ENCODE measurements around the gene ACAT2. TPM values are rescaled to one million over a fixed set of nuclear protein-coding genes. Genes with fewer than 3 reads are reported as not detected.
"Not testable (repeated sequence)": the region's sequence is repeated elsewhere in the genome, so short reads cannot be mapped to it uniquely, and the experiment has no call there.

The ACAT2 gene
- total RNA-seq, 1 experiment from 2014 or later = 156 TPM

GRCh38 chr6:159823953-159824352 lies 62.1 kb downstream of the ACAT2 start:
- Histone ChIP-seq H3K56ac (ENCODE audit: insufficient read length, low read depth, low read length) (no peak overlapping the region), H2BK5ac (ENCODE audit: insufficient read length, low read length) (no peak overlapping the region), H2BK12ac (ENCODE audit: insufficient read length, low read depth, low read length) (no peak overlapping the region), H4K8ac (replicated peaks; ENCODE audit: insufficient read length, low read depth, low read length) (no peak overlapping the region), H3K79me1 (ENCODE audit: insufficient read depth, low read depth, low read length, poor library complexity, severe bottlenecking) (no peaks in the 10 kb centered on the region), H2BK15ac (ENCODE audit: low read depth, low read length) (no peak overlapping the region), H3K23ac (ENCODE audit: insufficient read length, low read depth, low read length) (no peak overlapping the region), H4K91ac (ENCODE audit: insufficient read length, low read depth, low read length) (no peak overlapping the region), H4K20me1 (ENCODE audit: control insufficient read depth, insufficient read depth, insufficient read length) (no peaks in the 10 kb centered on the region), H2AFZ (ENCODE audit: low read length) (no peak overlapping the region), H3K23me2 (ENCODE audit: insufficient read length, low read depth, low read length, poor library complexity, severe bottlenecking) (no peaks in the 10 kb centered on the region), H3K18ac (ENCODE audit: insufficient read length, low read depth, low read length) (no peak overlapping the region), H2AK5ac (ENCODE audit: insufficient read length, low read length) (no peak overlapping the region), H3K27me3 (ENCODE audit: insufficient read depth, low read length) (no peaks in the 10 kb centered on the region), H3K79me2 (ENCODE audit: insufficient read depth, low read length) (no peaks in the 10 kb centered on the region), H4K5ac (ENCODE audit: insufficient read length, low read depth, low read length) (no peak overlapping the region), H2BK20ac (ENCODE audit: low read depth, low read length, poor library complexity, severe bottlenecking) (no peak overlapping the region), H2BK120ac (ENCODE audit: low read depth, low read length, poor library complexity, severe bottlenecking) (no peak overlapping the region), H3K27ac (ENCODE audit: insufficient read length, low read depth, low read length) (no peak overlapping the region), H3K4me2 (ENCODE audit: insufficient read depth, insufficient read length, low read length) (no peak overlapping the region), H3K4ac (ENCODE audit: low read depth, low read length) (no peak overlapping the region), H3K9me3 (ENCODE audit: control insufficient read depth, low read depth, low read length) (no peaks in the 10 kb centered on the region), H3T11ph (ENCODE audit: low read length) (no peak overlapping the region), H3K9ac (ENCODE audit: extremely low read depth, insufficient read length, low read length) (no peak overlapping the region), H3K4me1 (ENCODE audit: insufficient read depth, low read length) (peaks cover 2% of the 10 kb centered on the region; the same call in 1 of the 2 replicates), H3K14ac (ENCODE audit: insufficient read depth, low read length) (no peak overlapping the region)
- Mint-ChIP-seq H3K36me3 (ENCODE audit: insufficient read depth in 1 of 3, low read depth in 3 of 3) (peaks cover 0 to 1% (median 0%) of the 10 kb centered on the region in 3 experiments; a peak in 2 of 7 replicates), H3K9me3 (no peaks in the 10 kb centered on the region), H3K27ac (no peak overlapping the region), H3K4me1 (peaks cover 21 to 27% of the 10 kb centered on the region in 2 experiments), H3K27me3 (ENCODE audit: low read depth) (no peaks in the 10 kb centered on the region; the same call in none of the 2 replicates), H3K4me3 (no peak overlapping the region)
- no peak for TF ChIP-seq CTCF (conservative IDR thresholded peaks at IDR 0.05)
- DNase-seq = no peak
- no CpG with 5 or more reads among the region's 3 CpGs for WGBS (ENCODE audit: extremely low coverage, insufficient read length, low lambda C conversion rate)

- not testable (repeated sequence) for H3K4me1 ChIP-seq (ENCODE audit: insufficient read depth, low read length); H3K4me2 ChIP-seq (ENCODE audit: insufficient read depth, insufficient read length, low read length); H3T11ph ChIP-seq (ENCODE audit: low read length); H2BK12ac ChIP-seq (ENCODE audit: insufficient read length, low read depth, low read length); H2BK120ac ChIP-seq (ENCODE audit: low read depth, low read length, poor library complexity, severe bottlenecking); H4K5ac ChIP-seq (ENCODE audit: insufficient read length, low read depth, low read length); H3K56ac ChIP-seq (ENCODE audit: insufficient read length, low read depth, low read length); H2AFZ ChIP-seq (ENCODE audit: low read length); H3K79me2 ChIP-seq (ENCODE audit: insufficient read depth, low read length); H3K14ac ChIP-seq (ENCODE audit: insufficient read depth, low read length); H3K27me3 ChIP-seq (ENCODE audit: insufficient read depth, low read length); H3K27me3 Mint-ChIP-seq (ENCODE audit: low read depth); DNase-seq; H2BK20ac ChIP-seq (ENCODE audit: low read depth, low read length, poor library complexity, severe bottlenecking); H4K8ac ChIP-seq (replicated peaks; ENCODE audit: insufficient read length, low read depth, low read length); H3K9me3 Mint-ChIP-seq; H3K27ac Mint-ChIP-seq; H3K9ac ChIP-seq (ENCODE audit: extremely low read depth, insufficient read length, low read length); H4K20me1 ChIP-seq (ENCODE audit: control insufficient read depth, insufficient read depth, insufficient read length); H3K23me2 ChIP-seq (ENCODE audit: insufficient read length, low read depth, low read length, poor library complexity, severe bottlenecking); H2AK5ac ChIP-seq (ENCODE audit: insufficient read length, low read length); H3K18ac ChIP-seq (ENCODE audit: insufficient read length, low read depth, low read length); H2BK15ac ChIP-seq (ENCODE audit: low read depth, low read length); H3K36me3 Mint-ChIP-seq (ENCODE audit: insufficient read depth in 1 of 3, low read depth in 3 of 3); H3K23ac ChIP-seq (ENCODE audit: insufficient read length, low read depth, low read length); H3K9me3 ChIP-seq (ENCODE audit: control insufficient read depth, low read depth, low read length); H4K91ac ChIP-seq (ENCODE audit: insufficient read length, low read depth, low read length); H2BK5ac ChIP-seq (ENCODE audit: insufficient read length, low read length); H3K4me3 Mint-ChIP-seq; H3K27ac ChIP-seq (ENCODE audit: insufficient read length, low read depth, low read length); H3K4ac ChIP-seq (ENCODE audit: low read depth, low read length); H3K79me1 ChIP-seq (ENCODE audit: insufficient read depth, low read depth, low read length, poor library complexity, severe bottlenecking)
- WGBS (ENCODE audit: extremely low coverage, insufficient read length, low lambda C conversion rate) = no CpG with 5 or more reads among the region's 9 CpGs
- peaks cover 20 to 26% of the 10 kb centered on the region in 2 experiments for H3K4me1 Mint-ChIP-seq
Measured at GRCh38 chr6:159824690-159825089, 62.8 kb downstream of the ACAT2 start.

Data from H9 (cell line).